HG03159 (cell line): Measurements from ENCODE around the gene PRDX3.
A peak's percentile ranks its signal among the peaks of the same experiment; 100 is the strongest.
"Not testable (repeated sequence)": the region's sequence is repeated elsewhere in the genome, so short reads cannot be mapped to it uniquely, and the experiment has no call there.

Experiments used
- ATAC-seq: cut with Tn5 transposase; IDR thresholded peaks from one replicate; pipeline ENCODE4 v1.9.1; 2021; ENCODE audit warnings: mild to moderate bottlenecking, moderate library complexity; ENCODE audit not compliant: unreplicated experiment

PRDX3 gene

GRCh38 chr10:119206603-119207365, 28.2 kb upstream of the PRDX3 start:
- peak; percentile 52 for ATAC-seq

DNA sequence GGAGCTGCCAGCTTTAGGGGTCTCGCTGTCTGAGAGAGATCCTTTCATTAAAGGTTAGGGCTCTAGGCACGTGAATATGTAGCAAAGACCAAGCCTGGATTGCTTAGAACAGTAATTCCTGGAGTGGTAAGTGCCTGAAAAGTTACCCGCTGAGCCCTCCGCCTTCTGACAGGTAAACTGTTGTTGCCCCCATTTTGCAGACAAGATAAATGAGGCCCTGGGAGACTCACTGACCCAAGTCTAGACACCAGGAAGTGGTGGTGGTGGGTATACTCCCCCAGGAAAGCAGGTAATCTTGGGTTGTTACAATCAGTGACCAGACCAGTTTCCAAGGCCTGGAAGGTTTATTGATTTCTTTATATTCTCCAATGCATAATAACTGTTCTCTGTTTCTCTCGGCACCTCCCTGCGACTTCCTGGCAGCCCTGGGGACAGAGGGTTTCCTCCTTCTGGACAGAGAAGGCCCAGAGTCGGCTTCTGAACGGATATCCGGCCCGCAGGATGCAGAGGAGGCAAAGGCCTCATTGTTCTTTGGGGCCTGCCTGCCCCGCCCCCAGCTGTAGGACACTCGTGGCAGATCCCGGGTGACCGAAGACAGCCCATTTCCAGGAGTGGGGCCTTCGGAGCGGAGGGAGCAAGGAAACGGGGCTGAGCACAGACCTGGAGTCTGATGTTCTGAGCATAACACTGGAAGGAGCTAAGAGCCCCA, 27.4 kb upstream of the PRDX3 start:
- peak; percentile 34 for ATAC-seq

GRCh38 chr10:119203006-119203405, 24.4 kb upstream of the PRDX3 start:
- ATAC-seq: no peak

GRCh38 chr10:119201233-119201632, 22.6 kb upstream of the PRDX3 start:
- ATAC-seq: no peak

GRCh38 chr10:119199231-119199992, 20.8 kb upstream of the PRDX3 start:
- ATAC-seq: peak; percentile 52

DNA sequence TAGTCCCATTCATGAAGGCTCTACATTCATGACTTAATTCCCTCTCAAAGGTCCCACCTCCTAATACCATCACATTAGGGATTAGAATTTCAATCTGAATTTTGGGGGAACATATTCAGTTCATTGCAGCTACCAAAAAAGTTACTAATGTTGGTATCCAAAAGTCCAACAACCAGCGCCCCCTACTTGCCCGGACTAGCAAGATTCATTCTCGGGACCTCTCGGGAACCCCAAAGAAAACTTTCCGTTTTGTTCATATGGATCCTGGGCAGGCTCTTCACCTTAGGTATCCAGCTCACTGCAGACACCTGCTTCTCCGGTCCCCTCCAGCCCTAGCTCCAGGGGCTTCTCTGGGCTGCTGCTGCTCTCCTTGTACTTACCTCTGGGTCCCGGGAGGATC, 19.8 kb upstream of the PRDX3 start:
- ATAC-seq: no peak

DNA sequence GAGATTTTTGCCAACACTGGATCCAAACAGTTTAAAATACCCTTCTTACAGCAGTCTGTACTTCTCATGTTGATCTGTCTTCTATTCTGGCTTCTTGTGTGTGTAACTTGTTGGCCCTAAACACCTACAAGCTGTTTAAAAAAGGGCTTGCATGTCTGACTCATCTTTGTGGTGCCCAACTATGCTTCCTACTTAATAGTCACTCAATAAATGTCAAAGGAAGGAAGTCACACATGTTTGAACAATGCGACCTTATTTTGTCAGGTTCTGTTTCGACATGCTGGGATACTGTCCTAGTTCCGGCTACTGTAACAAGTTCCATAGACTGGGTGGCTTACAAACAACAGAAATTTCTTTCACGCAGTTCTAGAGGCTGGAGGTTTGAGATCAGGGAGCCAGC, 19.3 kb upstream of the PRDX3 start:
- ATAC-seq: no peak

GRCh38 chr10:119191881-119192280, 13.3 kb upstream of the PRDX3 start:
- no peak for ATAC-seq

- ATAC-seq: no peak
Observed at GRCh38 chr10:119190954-119191785, 12.6 kb upstream of the PRDX3 start.

- no peak for ATAC-seq
Observed at GRCh38 chr10:119190353-119190752, 11.7 kb upstream of the PRDX3 start.

GRCh38 chr10:119189811-119190282, 11.2 kb upstream of the PRDX3 start:
- no peak for ATAC-seq

GRCh38 chr10:119183664-119184412, 5.2 kb upstream of the PRDX3 start:
- no peak for ATAC-seq

DNA sequence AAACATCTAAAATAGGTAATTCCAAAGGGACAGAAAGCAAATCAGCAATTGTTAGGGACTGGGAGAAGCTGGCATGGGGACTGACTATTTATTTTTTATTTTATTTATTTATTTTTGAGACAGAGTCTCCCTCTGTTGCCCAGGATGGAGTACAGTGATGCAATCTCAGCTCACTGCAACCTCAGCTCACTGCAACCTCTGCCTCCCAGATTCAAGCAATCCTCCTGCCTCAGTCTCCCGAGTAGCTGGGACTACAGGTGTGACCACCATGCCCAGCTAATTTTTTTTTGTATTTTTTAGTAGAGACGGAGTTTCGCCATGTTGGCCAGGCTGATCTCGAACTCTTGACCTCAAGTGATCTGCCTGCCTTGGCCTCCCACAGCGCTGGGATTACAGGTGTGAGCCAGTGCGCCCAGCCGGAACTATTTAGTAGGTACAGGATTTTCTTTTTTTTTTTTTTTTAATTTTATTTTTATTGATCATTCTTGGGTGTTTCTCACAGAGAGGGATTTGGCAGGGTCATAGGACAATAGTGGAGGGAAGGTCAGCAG, 2.3 kb upstream of the PRDX3 start:
- not testable (repeated sequence) for ATAC-seq

GRCh38 chr10:119177708-119178371, 772 bp downstream of the PRDX3 start:
- ATAC-seq: peak; percentile 29

GRCh38 chr10:119176166-119176565, 2.4 kb downstream of the PRDX3 start:
- no peak for ATAC-seq

GRCh38 chr10:119174109-119174508, 4.5 kb downstream of the PRDX3 start:
- no peak for ATAC-seq

DNA sequence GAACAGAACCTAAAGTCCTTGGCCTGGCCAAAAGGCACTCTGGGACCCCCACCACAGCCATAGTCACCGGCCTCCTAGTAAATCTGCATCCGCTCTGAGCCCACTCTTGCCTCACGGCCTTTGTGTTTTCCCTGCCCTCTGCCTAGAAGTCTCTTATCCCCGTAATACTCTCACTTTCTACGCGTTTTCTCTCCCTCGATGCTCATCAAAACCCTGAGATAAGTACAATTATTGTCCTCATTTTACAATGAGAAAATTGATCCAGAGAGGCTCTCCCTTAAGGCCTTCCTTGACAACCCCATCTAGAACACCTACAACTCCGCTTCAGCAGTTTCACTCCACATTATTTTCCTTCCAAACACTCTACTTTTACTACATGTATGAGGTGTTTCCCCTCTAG, 11.6 kb downstream of the PRDX3 start:
- no peak for ATAC-seq

DNA sequence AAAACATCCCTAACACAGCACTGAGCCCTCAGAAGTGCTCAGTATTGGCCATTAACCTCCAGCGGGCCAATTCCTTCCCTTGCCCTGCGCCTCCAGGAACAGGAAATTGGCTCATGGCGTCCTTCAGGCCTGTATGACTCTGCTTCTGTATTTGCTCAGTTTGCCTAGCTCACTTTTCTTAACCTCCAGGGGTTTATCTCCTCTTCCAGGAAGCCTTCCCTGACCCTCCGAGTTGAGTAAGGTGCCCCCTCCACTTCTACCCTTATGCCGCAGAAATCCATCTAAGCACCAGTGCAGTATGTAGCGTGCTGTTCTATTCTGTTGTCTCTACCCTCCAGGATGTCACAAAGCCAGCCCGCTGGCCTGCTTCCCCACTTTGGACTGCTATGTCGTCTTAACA, 12.0 kb downstream of the PRDX3 start:
- no peak for ATAC-seq

GRCh38 chr10:119166118-119166500, 12.5 kb downstream of the PRDX3 start:
- peak; percentile 14 for ATAC-seq
